GM18520 (cell line): Measurements from ENCODE around the gene BARX1.

ENCODE experiments used
- ATAC-seq: cut with Tn5 transposase; IDR thresholded peaks from one replicate; pipeline ENCODE4 v1.9.1; 2021; ENCODE audit not compliant: unreplicated experiment

The BARX1 gene

DNA sequence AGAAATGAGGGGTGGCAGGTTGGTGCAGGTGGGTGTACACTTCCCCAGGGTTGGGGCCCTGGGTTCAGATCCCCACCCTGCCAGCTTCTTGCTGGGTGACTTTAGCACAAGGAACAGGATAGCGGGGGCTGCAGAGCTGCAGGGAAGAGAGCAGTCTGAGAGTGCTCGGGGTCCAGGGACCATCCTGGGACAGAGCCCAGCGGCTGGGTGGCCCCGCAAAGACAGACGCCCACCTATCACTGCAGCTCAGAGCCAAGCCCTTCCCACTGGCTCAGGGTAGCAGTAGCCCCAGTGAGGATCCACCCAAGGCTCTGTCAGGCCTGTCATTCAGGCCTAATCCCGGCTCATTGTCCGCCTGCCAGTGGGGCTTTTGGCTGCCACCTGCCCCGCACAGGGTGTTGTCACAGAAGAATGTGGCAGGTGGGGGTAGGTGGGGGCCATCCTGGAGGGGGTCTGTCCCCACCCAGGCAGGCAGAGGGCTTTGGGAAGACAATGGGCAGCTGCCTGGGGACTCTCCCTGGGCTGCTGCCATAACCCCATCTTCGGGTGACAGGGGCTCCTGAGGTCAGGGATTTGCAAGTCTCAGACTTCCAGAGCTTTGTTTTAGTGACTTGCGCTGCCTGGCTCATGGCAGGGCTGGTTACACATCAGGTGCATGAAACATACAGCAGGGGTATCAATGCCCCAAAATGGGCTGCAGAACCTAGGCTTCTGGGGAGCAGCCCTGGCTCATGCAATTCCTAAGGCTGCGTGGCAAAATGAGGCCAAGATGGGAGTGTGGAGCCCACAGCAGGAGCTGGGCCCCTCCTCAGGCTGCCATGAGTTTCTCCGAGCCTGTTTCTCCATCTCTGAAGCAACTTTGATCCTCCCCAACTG lies 52.1 kb downstream of the BARX1 start:
- ATAC-seq = no peak

DNA sequence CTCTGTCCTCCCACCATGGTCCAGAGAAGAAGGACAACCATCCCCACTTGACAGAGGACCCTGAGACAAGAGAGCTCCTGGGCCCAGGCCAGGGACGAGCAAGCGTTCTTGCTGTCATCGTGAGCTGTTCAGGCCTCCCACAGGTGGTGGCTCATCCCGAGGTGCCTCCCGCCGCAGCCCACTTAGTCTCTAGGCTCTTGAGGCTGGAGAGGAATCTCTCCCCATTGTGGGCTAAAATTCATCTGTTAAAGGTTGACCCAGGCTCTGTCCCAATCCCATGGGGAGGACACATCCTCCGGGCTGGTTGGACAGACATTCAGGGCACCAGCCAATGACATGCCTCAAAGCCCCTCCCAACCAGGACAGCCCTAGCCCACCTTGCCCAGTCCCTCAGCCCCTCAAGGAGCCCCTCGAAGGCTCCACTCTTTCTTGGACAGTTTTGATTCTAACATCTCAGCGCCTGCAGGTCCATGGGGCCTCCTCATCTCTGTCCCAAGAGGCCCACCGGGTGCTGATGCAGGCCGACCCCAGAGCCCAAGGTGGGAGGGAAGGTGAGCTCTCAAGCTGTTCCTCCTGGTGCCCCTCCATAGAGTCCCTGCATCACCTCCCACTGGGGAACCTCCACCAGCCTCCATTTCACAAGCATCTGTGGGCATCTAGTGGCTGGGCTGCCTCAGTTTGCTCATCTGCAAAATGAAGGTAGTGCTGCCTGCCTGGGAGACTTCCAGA lies 52.9 kb downstream of the BARX1 start:
- ATAC-seq = no peak
